Activated CD8-positive, alpha-beta T cell treated with anti-CD3 and anti-CD28 coated beads for 36 hours (primary cell): Measurements from ENCODE around the gene TMEM62. TPM values are rescaled to one million over a fixed set of nuclear protein-coding genes. Genes with fewer than 3 reads are reported as not detected.
"Not testable (repeated sequence)": the region's sequence is repeated elsewhere in the genome, so short reads cannot be mapped to it uniquely, and the experiment has no call there.

ENCODE experiments used
- ATAC-seq: fragments of 200-7000 bp; cut with Tn5 transposase; one replicate; pipeline ENCODE4 v1.10.0; 2021; ENCODE audit warnings: mild to moderate bottlenecking, moderate library complexity
- CTCF ChIA-PET: fragments of 350-600 bp; sonication (Branson Sonifier 250); formaldehyde crosslinking; loops from one replicate; lab custom pipeline; 2021; ENCODE audit warnings: antibody characterized with exemption; lab: Charles Lee
- POLR2A ChIA-PET: fragments of 350-600 bp; sonication (Branson Sonifier 250); formaldehyde crosslinking; loops from one replicate; lab custom pipeline; 2021; ENCODE audit warnings: antibody characterized with exemption; lab: Charles Lee
- DNase-seq: peaks from one replicate; pipeline ENCODE4 v3.0.0-alpha.2; 2020
- H3K27ac Mint-ChIP-seq: one replicate; pipeline ENCODE4 v1.8.0; 2021; ENCODE audit warnings: mild to moderate bottlenecking, mixed read lengths
- H3K27me3 Mint-ChIP-seq: one replicate; pipeline ENCODE4 v1.8.0; 2021; ENCODE audit warnings: mixed read lengths
- H3K36me3 Mint-ChIP-seq: one replicate; pipeline ENCODE4 v1.8.0; 2021; ENCODE audit warnings: low read depth, mixed read lengths
- H3K4me1 Mint-ChIP-seq: one replicate; pipeline ENCODE4 v1.8.0; 2021; ENCODE audit warnings: low read depth, mixed read lengths
- H3K4me3 Mint-ChIP-seq: one replicate; pipeline ENCODE4 v1.8.0; 2021; ENCODE audit warnings: mild to moderate bottlenecking, moderate library complexity, mixed read lengths
- H3K9me3 Mint-ChIP-seq: one replicate; pipeline ENCODE4 v1.8.0; 2021; ENCODE audit warnings: mixed read lengths
- CTCF ChIP-seq: fragments of 200-600 bp; IDR thresholded peaks from one replicate; pipeline ENCODE4 v1.8.0; 2022; ENCODE audit warnings: antibody characterized with exemption, mild to moderate bottlenecking
- intact Hi-C: fragments of 100-400 bp; cut with micrococcal nuclease; formaldehyde crosslinking; loops from one replicate; pipeline ENCODE4 v1.10.0; 2022
- total RNA-seq, 2 experiments: library from RNA; stranded (reverse); gene quantifications; one replicate each; pipeline ENCODE4 v1.2.3, GENCODE V29; 2021

Gene TMEM62
- total RNA-seq, 2 experiments from 2014 or later, result 10.5 to 11.6 TPM

GRCh38 chr15:43168192-43169107 is 35.1 kb downstream of the TMEM62 start:
- intact Hi-C loops, result no loop called here
- Mint-ChIP-seq H3K9me3 (no peaks in the 10 kb centered on the region), H3K36me3 (peaks cover 38% of the 10 kb centered on the region), H3K27me3 (no peaks in the 10 kb centered on the region), H3K4me3 (no peak overlapping the region), H3K4me1 (peaks cover 3% of the 10 kb centered on the region), H3K27ac (no peak overlapping the region)
- CTCF ChIA-PET, result no interaction called here
- POLR2A ChIA-PET, result interaction anchor here (0.9 kb wide), 1 partner anchor 46 kb away, joined by 3 read pairs; no protein-coding TSS in a partner anchor
- ATAC-seq, result no peak
- no peak for TF ChIP-seq CTCF
- DNase-seq, result no peak

- DNase-seq, result no peak
- ChIA-PET CTCF (interaction anchor here (0.9 kb wide), 1 partner anchor 34 kb away, joined by 3 read pairs; no protein-coding TSS in a partner anchor), POLR2A (interaction anchor here (0.6 kb wide), 1 partner anchor 1000 kb away, joined by 4 read pairs; no protein-coding TSS in a partner anchor)
- no peak for ATAC-seq
- H3K4me1 Mint-ChIP-seq, result peaks cover 3% of the 10 kb centered on the region
- no peak overlapping the region for H3K4me3 Mint-ChIP-seq
- H3K9me3 Mint-ChIP-seq, result no peaks in the 10 kb centered on the region
- TF ChIP-seq CTCF, result no peak
- intact Hi-C loops, result no loop called here
- H3K27me3 Mint-ChIP-seq, result no peaks in the 10 kb centered on the region
- H3K27ac Mint-ChIP-seq, result no peak overlapping the region
- peaks cover 34% of the 10 kb centered on the region for H3K36me3 Mint-ChIP-seq
Observed at GRCh38 chr15:43169888-43170287, 36.5 kb downstream of the TMEM62 start.

GRCh38 chr15:43175656-43176309 is 42.4 kb downstream of the TMEM62 start:
- H3K36me3 Mint-ChIP-seq, result peaks cover 27% of the 10 kb centered on the region
- H3K27ac Mint-ChIP-seq, ATAC-seq, DNase-seq, H3K9me3 Mint-ChIP-seq, intact Hi-C loops, H3K4me3 Mint-ChIP-seq, POLR2A ChIA-PET, H3K27me3 Mint-ChIP-seq, H3K4me1 Mint-ChIP-seq: not testable (repeated sequence)
- CTCF ChIA-PET, result interaction anchor here (1.4 kb wide), 1 partner anchor 109 kb away, joined by 5 read pairs; no protein-coding TSS in a partner anchor

- H3K4me3 Mint-ChIP-seq, DNase-seq, POLR2A ChIA-PET, intact Hi-C loops, H3K9me3 Mint-ChIP-seq, H3K27me3 Mint-ChIP-seq, ATAC-seq, CTCF ChIA-PET, H3K27ac Mint-ChIP-seq, H3K4me1 Mint-ChIP-seq: not testable (repeated sequence)
- H3K36me3 Mint-ChIP-seq, result peaks cover 20% of the 10 kb centered on the region
Observed at GRCh38 chr15:43177147-43177546, 43.8 kb downstream of the TMEM62 start.

GRCh38 chr15:43183270-43183669 is 49.9 kb downstream of the TMEM62 start:
- no peak for TF ChIP-seq CTCF
- Mint-ChIP-seq H3K27ac (no peak overlapping the region), H3K36me3 (peaks cover 6% of the 10 kb centered on the region), H3K9me3 (no peaks in the 10 kb centered on the region), H3K27me3 (no peaks in the 10 kb centered on the region), H3K4me3 (no peak overlapping the region), H3K4me1 (peaks cover 21% of the 10 kb centered on the region)
- CTCF ChIA-PET, result interaction anchor here (1.0 to 2.6 kb wide), 3 partner anchors 8 to 21 kb away, joined by 3 to 9 read pairs (median 5); no protein-coding TSS in a partner anchor
- no peak for DNase-seq
- ATAC-seq, result no peak
- intact Hi-C loops, result no loop called here
- POLR2A ChIA-PET, result interaction anchor here (1.0 to 1.4 kb wide), 3 partner anchors 12 to 49 kb away, joined by 3 to 4 read pairs (median 3); no protein-coding TSS in a partner anchor
